ENCODE results near the gene BOK. TPM values are rescaled to one million over a fixed set of nuclear protein-coding genes. Genes with fewer than 3 reads are reported as not detected.
"Not testable (repeated sequence)": the region's sequence is repeated elsewhere in the genome, so short reads cannot be mapped to it uniquely, and the experiment has no call there.

The BOK gene
- polyA plus RNA-seq, 1 experiment = 42.9 TPM

- no peak for TF ChIP-seq CTCF (IDR thresholded peaks at IDR 0.05; ENCODE audit: insufficient read depth, low read depth, low read length)
- no peak overlapping the region for H3K4me3 ChIP-seq (ENCODE audit: low read depth, low read length)
- no peak for DNase-seq (ENCODE audit: low read depth)
- ChIA-PET POLR2A (no interaction called here), CTCF (interaction anchor here (0.9 to 1.2 kb wide), 2 partner anchors 12 to 16 kb away, joined by 3 to 4 read pairs; no protein-coding TSS in a partner anchor)
- H3K27me3 ChIP-seq (ENCODE audit: control insufficient read depth, insufficient read depth, low read length) = no peaks in the 10 kb centered on the region
- H3K36me3 ChIP-seq (ENCODE audit: control insufficient read depth, insufficient read depth, low read length) = peaks cover 14% of the 10 kb centered on the region
Measured at GRCh38 chr2:241563571-241563980, 5.0 kb downstream of the BOK start.

DNA sequence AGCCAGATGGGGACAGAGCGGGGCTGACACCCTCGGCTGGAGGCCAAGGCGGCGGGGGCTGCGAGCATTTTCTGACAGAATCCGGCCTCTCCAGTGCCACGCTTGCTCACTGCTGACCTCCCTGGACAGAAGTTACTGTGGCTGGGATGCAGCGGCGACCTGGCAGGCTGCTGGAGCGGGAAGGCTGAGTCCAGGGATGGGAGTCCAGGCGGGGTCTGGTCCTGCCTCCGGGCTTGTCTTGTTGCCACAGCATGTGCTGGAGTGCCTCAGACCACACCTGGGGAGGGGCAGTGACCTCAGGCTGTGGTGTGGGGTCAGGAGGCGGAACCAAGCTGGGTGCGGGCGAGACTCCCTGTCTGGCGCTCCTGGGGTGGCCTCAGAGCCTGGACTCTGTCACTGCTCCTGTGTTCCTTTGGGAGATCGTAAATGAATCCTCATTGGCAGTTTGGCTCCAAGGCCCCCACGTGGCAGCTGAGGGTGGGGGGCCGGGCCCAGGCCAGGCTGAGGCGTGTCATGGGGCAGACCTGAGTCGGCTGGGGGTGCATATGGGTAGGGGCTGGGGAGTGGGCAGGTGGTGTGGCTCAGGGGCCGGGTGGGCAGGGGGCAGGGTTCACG, 5.5 kb downstream of the BOK start:
- no peak for DNase-seq (ENCODE audit: low read depth)
- H3K4me3 ChIP-seq (ENCODE audit: low read depth, low read length) = no peak overlapping the region
- ChIA-PET CTCF (interaction anchor here (0.9 to 1.2 kb wide), 2 partner anchors 11 to 17 kb away, joined by 3 to 4 read pairs; no protein-coding TSS in a partner anchor), POLR2A (no interaction called here)
- H3K36me3 ChIP-seq (ENCODE audit: control insufficient read depth, insufficient read depth, low read length) = peaks cover 14% of the 10 kb centered on the region
- no peak for TF ChIP-seq CTCF (IDR thresholded peaks at IDR 0.05; ENCODE audit: insufficient read depth, low read depth, low read length)
- no peaks in the 10 kb centered on the region for H3K27me3 ChIP-seq (ENCODE audit: control insufficient read depth, insufficient read depth, low read length)

- no peak for TF ChIP-seq CTCF (IDR thresholded peaks at IDR 0.05; ENCODE audit: insufficient read depth, low read depth, low read length)
Measured at GRCh38 chr2:241564596-241565410, 6.3 kb downstream of the BOK start.

GRCh38 chr2:241565411-241565810, 6.9 kb downstream of the BOK start:
- Histone ChIP-seq H3K36me3 (ENCODE audit: control insufficient read depth, insufficient read depth, low read length) (peaks cover 14% of the 10 kb centered on the region), H3K4me3 (ENCODE audit: low read depth, low read length) (no peak overlapping the region), H3K27me3 (ENCODE audit: control insufficient read depth, insufficient read depth, low read length) (no peaks in the 10 kb centered on the region)
- ChIA-PET CTCF (no interaction called here), POLR2A (no interaction called here)
- DNase-seq (ENCODE audit: low read depth) = no peak
- no peak for TF ChIP-seq CTCF (IDR thresholded peaks at IDR 0.05; ENCODE audit: insufficient read depth, low read depth, low read length)

More at GRCh38 chr2:241564596-241565410, 6.3 kb downstream of the BOK start:
- Histone ChIP-seq H3K36me3 (ENCODE audit: control insufficient read depth, insufficient read depth, low read length) (peaks cover 14% of the 10 kb centered on the region), H3K4me3 (ENCODE audit: low read depth, low read length) (no peak overlapping the region), H3K27me3 (ENCODE audit: control insufficient read depth, insufficient read depth, low read length) (no peaks in the 10 kb centered on the region)
- POLR2A ChIA-PET = no interaction called here
- CTCF ChIA-PET = no interaction called here
- DNase-seq (ENCODE audit: low read depth) = no peak

- H3K4me3 ChIP-seq (ENCODE audit: low read depth, low read length); POLR2A ChIA-PET; DNase-seq (ENCODE audit: low read depth); H3K27me3 ChIP-seq (ENCODE audit: control insufficient read depth, insufficient read depth, low read length); CTCF ChIA-PET: not testable (repeated sequence)
- peaks cover 14% of the 10 kb centered on the region for H3K36me3 ChIP-seq (ENCODE audit: control insufficient read depth, insufficient read depth, low read length)
Measured at GRCh38 chr2:241566021-241566420, 7.5 kb downstream of the BOK start.

Data from BJ (cell line).